OCI-LY7 (cell line): ENCODE measurements around the gene HNRNPH2. TPM values are rescaled to one million over a fixed set of nuclear protein-coding genes. Genes with fewer than 3 reads are reported as not detected.

Experiments
- BruUV-seq: library from RNA; stranded (reverse); fragments of 400-500 nt; replicated peaks from 2 replicates; lab custom pipeline; 2021; lab: Mats Ljungman, UMichigan
- CTCF ChIA-PET: fragments of 300-600 bp; sonication (Branson Sonifier 250); formaldehyde crosslinking; loops from one replicate; lab custom pipeline; 2022; ENCODE audit warnings: antibody characterized with exemption; ENCODE audit not compliant: unreplicated experiment; lab: Charles Lee
- POLR2A ChIA-PET: fragments of 300-600 bp; sonication (Branson Sonifier 250); formaldehyde crosslinking; loops from one replicate; lab custom pipeline; 2022; ENCODE audit warnings: antibody characterized with exemption; lab: Charles Lee
- DNase-seq: peaks from one replicate; pipeline ENCODE4 v3.0.0-alpha.2; 2015; ENCODE audit warnings: low spot score
- H2AFZ ChIP-seq: fragments of 200-600 bp; sonication (generic), shearing (Covaris generic); 2 replicates; pipeline ENCODE4 v1.6.1; 2014; ENCODE audit warnings: mild to moderate bottlenecking, antibody characterized with exemption, low read length, moderate library complexity
- H3K27ac ChIP-seq: fragments of 200-600 bp; sonication (generic); 2 replicates; pipeline ENCODE4 v1.5.1; 2014; ENCODE audit warnings: mixed run types, low read depth, mild to moderate bottlenecking, moderate library complexity, low read length, inconsistent platforms; ENCODE audit not compliant: poor library complexity, severe bottlenecking
- H3K36me3 ChIP-seq: fragments of 200-600 bp; sonication (generic); 2 replicates; pipeline ENCODE4 v1.6.1; 2014; ENCODE audit warnings: mild to moderate bottlenecking, antibody characterized with exemption, low read length, moderate library complexity, mixed read lengths; ENCODE audit not compliant: insufficient read depth
- H3K4me1 ChIP-seq: fragments of 200-600 bp; sonication (generic); 2 replicates; pipeline ENCODE4 v1.5.1; 2014; ENCODE audit warnings: mild to moderate bottlenecking, low read length; ENCODE audit not compliant: insufficient read depth, poor library complexity, severe bottlenecking
- H3K4me2 ChIP-seq: fragments of 200-600 bp; sonication (generic); 2 replicates; pipeline ENCODE4 v1.6.1; 2014; ENCODE audit warnings: mild to moderate bottlenecking, low read length
- H3K4me3 ChIP-seq: fragments of 200-600 bp; sonication (generic); 2 replicates; pipeline ENCODE4 v1.5.1; 2014; ENCODE audit warnings: mild to moderate bottlenecking, low read depth, low read length; ENCODE audit not compliant: poor library complexity, severe bottlenecking
- H3K79me2 ChIP-seq: fragments of 200-600 bp; sonication (generic); 2 replicates; pipeline ENCODE4 v1.6.1; 2016; ENCODE audit warnings: low read depth, mild to moderate bottlenecking, low read length, moderate library complexity, mixed read lengths; ENCODE audit not compliant: insufficient read depth
- H3K9me2 ChIP-seq: fragments of 200-600 bp; sonication (generic); 2 replicates; pipeline ENCODE4 v1.6.1; 2016; ENCODE audit warnings: mild to moderate bottlenecking, low read length, mixed read lengths; ENCODE audit not compliant: insufficient read depth
- H3K9me3 ChIP-seq: fragments of 200-600 bp; sonication (generic); 2 replicates; pipeline ENCODE4 v1.6.1; 2014; ENCODE audit warnings: mild to moderate bottlenecking, mixed run types, low read length, mixed read lengths
- H4K20me1 ChIP-seq: fragments of 200-600 bp; sonication (generic); 2 replicates; pipeline ENCODE4 v1.6.1; 2014; ENCODE audit warnings: mild to moderate bottlenecking, antibody characterized with exemption, low read length, moderate library complexity, mixed read lengths; ENCODE audit not compliant: insufficient read depth
- CTCF ChIP-seq: fragments of 200-600 bp; sonication (generic); conservative IDR thresholded peaks from 2 replicates; pipeline ENCODE4 v1.5.1; 2014; ENCODE audit warnings: mild to moderate bottlenecking, antibody characterized with exemption, low read length, moderate library complexity, mixed read lengths
- EZH2phosphoT487 ChIP-seq: fragments of 200-600 bp; sonication (generic); IDR thresholded peaks from 2 replicates; pipeline ENCODE4 v1.6.1; 2018; ENCODE audit warnings: low read depth, borderline replicate concordance, mild to moderate bottlenecking, mixed run types, antibody characterized with exemption, low read length, moderate library complexity, mixed read lengths
- intact Hi-C: fragments of 100-400 bp; cut with micrococcal nuclease; formaldehyde crosslinking; loops from one replicate; pipeline ENCODE4 v1.10.0; 2022; ENCODE audit not compliant: unreplicated experiment
- total RNA-seq, 2 experiments: library from RNA; depleted of rRNA in 1 of 2; stranded (reverse); fragments of >200 nt in 1 of 2; shearing (Covaris generic) in 1 of 2; gene quantifications; 2 replicates each; pipeline ENCODE4 v1.2.3, GENCODE V29; 2014 to 2022

HNRNPH2 gene
- total RNA-seq, 2 experiments from 2014 or later = 23.5 to 38.1 TPM

DNA sequence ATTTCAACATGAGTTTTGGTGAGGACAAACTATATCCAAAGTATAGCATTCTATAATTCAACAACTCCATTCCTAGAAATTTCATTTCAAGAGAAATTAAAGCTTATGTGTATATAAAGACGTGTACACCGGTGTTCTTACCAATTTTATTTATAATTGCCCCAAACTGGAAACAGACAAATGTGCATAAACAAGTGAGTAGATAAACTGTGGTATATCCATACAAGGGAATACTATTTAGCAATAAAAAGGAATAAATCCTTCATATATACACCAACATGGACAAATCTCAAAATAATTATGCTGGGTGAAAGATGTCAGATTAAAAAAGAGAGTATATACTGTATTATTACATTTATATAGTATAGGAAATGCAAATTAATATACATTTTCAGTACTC is 19.9 kb downstream of the HNRNPH2 start:
- intact Hi-C loops = no loop called here
- POLR2A ChIA-PET = no interaction called here
- Histone ChIP-seq H4K20me1 (no peaks in the 10 kb centered on the region), H3K27ac (no peak overlapping the region), H3K4me1 (no peaks in the 10 kb centered on the region), H3K4me2 (no peak overlapping the region), H3K9me3 (no peaks in the 10 kb centered on the region), H3K9me2 (no peaks in the 10 kb centered on the region), H3K79me2 (no peaks in the 10 kb centered on the region), H3K36me3 (no peaks in the 10 kb centered on the region), H3K4me3 (no peak overlapping the region), H2AFZ (no peak overlapping the region)
- no TSS peak for BruUV-seq
- TF ChIP-seq EZH2phosphoT487 (no peak), CTCF (no peak)
- CTCF ChIA-PET = no interaction called here
- no peak for DNase-seq

DNA sequence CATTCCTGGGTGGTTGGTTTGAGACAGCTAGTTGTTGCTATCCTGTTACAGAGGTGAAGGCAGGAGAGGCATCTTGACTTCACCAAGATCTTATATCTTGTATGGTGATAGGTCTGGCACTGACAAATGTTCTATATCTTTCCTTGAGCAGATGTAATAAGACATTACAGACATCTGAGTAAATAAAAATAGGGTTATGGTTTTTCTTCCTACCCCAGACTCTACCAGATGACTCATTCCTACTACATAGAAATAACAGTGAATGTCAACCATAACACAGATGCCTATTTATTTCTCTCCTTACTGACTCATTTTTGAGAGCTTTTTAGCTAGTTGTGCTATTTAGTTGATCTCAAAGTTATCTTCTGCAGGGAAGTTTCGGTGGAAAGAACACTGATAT is 21.9 kb downstream of the HNRNPH2 start:
- no TSS peak for BruUV-seq
- CTCF ChIA-PET = no interaction called here

More for the DNA sequence above, 21.9 kb downstream of the HNRNPH2 start:
- no peaks in the 10 kb centered on the region for H3K4me1 ChIP-seq
- intact Hi-C loops = no loop called here
- H3K9me3 ChIP-seq = no peaks in the 10 kb centered on the region
- H3K79me2 ChIP-seq = no peaks in the 10 kb centered on the region
- no peak overlapping the region for H3K4me3 ChIP-seq
- no peaks in the 10 kb centered on the region for H3K36me3 ChIP-seq
- POLR2A ChIA-PET = interaction anchor here (0.7 kb wide), 1 partner anchor 17 kb away, joined by 5 read pairs; no protein-coding TSS in a partner anchor
- H4K20me1 ChIP-seq = no peaks in the 10 kb centered on the region
- no peak overlapping the region for H3K27ac ChIP-seq
- TF ChIP-seq CTCF (no peak), EZH2phosphoT487 (no peak)
- H3K4me2 ChIP-seq = no peak overlapping the region
- no peak for DNase-seq
- H2AFZ ChIP-seq = no peak overlapping the region
- no peaks in the 10 kb centered on the region for H3K9me2 ChIP-seq
